Occipital lobe (tissue), 2 donors: ENCODE results near the gene NGFR. TPM values are rescaled to one million over a fixed set of nuclear protein-coding genes. Genes with fewer than 3 reads are reported as not detected.
"Not testable (repeated sequence)": the region's sequence is repeated elsewhere in the genome, so short reads cannot be mapped to it uniquely, and the experiment has no call there.

ENCODE experiments used
- DNase-seq: peaks from one replicate; lab custom pipeline; 2025; lab: John Stamatoyannopoulos, UW
- total RNA-seq: library from RNA; depleted of rRNA; stranded (reverse); fragments of >200 nt; gene quantifications from one replicate; pipeline ENCODE4 v1.2.3, GENCODE V29; 2014

The NGFR gene
- total RNA-seq, 1 donor from 2014 or later = 3.3 TPM

GRCh38 chr17:49545806-49546545, 50.9 kb downstream of the NGFR start:
- DNase-seq = no peak

- no peak for DNase-seq
Observed at GRCh38 chr17:49546546-49547535, 51.7 kb downstream of the NGFR start.

- DNase-seq = no peak
Observed at GRCh38 chr17:49547566-49547965, 52.5 kb downstream of the NGFR start.

GRCh38 chr17:49548051-49548505, 53.0 kb downstream of the NGFR start:
- DNase-seq = no peak

GRCh38 chr17:49548506-49549310, 53.6 kb downstream of the NGFR start:
- no peak for DNase-seq

GRCh38 chr17:49549311-49549605, 54.2 kb downstream of the NGFR start:
- no peak for DNase-seq

GRCh38 chr17:49549691-49550678, 54.9 kb downstream of the NGFR start:
- no peak for DNase-seq

GRCh38 chr17:49550764-49551163, 55.7 kb downstream of the NGFR start:
- not testable (repeated sequence) for DNase-seq

- no peak for DNase-seq
Observed at GRCh38 chr17:49551221-49552069, 56.4 kb downstream of the NGFR start.

GRCh38 chr17:49552070-49552751, 57.1 kb downstream of the NGFR start:
- DNase-seq = no peak

- no peak for DNase-seq
Observed at GRCh38 chr17:49553676-49554335, 58.7 kb downstream of the NGFR start.

GRCh38 chr17:49554694-49555494, 59.8 kb downstream of the NGFR start:
- no peak for DNase-seq

GRCh38 chr17:49555495-49556222, 60.6 kb downstream of the NGFR start:
- DNase-seq = no peak

GRCh38 chr17:49556223-49556943, 61.3 kb downstream of the NGFR start:
- peak; percentile 46 for DNase-seq

- DNase-seq = no peak
Observed at GRCh38 chr17:49557312-49558024, 62.4 kb downstream of the NGFR start.
